ENCODE measurements around the gene EHMT1. TPM values are rescaled to one million over a fixed set of nuclear protein-coding genes. Genes with fewer than 3 reads are reported as not detected.

EHMT1 gene
- total and polyA plus RNA-seq, 2 of the 8 experiments (the other 6 are each of a cell fraction or from before 2014, with no cell fraction given), result 95.7 to 163 TPM

DNA sequence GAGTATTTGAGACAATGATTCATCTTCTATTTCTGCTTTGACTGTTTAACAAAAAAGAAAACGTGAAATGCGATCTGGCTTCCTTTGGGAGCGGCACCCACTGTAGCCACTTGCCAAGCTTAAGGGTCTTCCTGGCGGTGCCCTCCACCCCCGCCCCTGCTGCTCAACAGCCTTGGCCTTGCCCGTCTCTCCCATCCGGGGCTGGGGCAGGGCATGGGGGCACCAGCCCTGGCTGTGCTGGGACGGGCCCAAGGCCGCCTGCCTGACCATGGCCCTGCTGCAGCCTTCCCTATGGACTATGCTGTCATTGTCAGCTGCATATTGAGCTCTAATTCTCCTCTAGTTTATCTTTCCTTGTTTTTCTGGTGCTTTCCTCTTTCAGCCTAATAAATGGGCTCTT, 143.0 kb downstream of the EHMT1 start:
- Histone ChIP-seq H2BK120ac (replicated peaks; ENCODE audit: low read depth, low read length) (no peak overlapping the region), H3K14ac (ENCODE audit: insufficient read length) (no peak overlapping the region), H2BK12ac (ENCODE audit: low read depth, low read length) (no peak overlapping the region), H3K4ac (replicated peaks; ENCODE audit: insufficient read length, low read depth, low read length) (no peak overlapping the region), H3K79me1 (ENCODE audit: low read depth, low read length) (peaks cover 6% of the 10 kb centered on the region), H4K5ac (ENCODE audit: insufficient read length, low read depth, low read length) (no peak overlapping the region), H2BK20ac (ENCODE audit: low read length) (no peak overlapping the region), H3K23me2 (ENCODE audit: low read depth, low read length) (no peaks in the 10 kb centered on the region), H3K23ac (ENCODE audit: insufficient read length) (no peak overlapping the region), H4K91ac (replicated peaks; ENCODE audit: insufficient read length, low read length) (no peak overlapping the region), H3K18ac (ENCODE audit: extremely low read depth, low read length) (no peak overlapping the region), H3K56ac (replicated peaks; ENCODE audit: insufficient read length, low read depth, low read length) (no peak overlapping the region), H2BK15ac (ENCODE audit: low read length) (no peak overlapping the region), H3K4me1 (replicated peaks in 1 of 4; ENCODE audit: control insufficient read depth in 3 of 4, insufficient read depth in 4 of 4, low read length in 3 of 4) (no peaks in the 10 kb centered on the region; a peak in 1 of 7 replicates), H3K4me3 (ENCODE audit: extremely low read depth in 1 of 4, insufficient read depth in 2 of 4, low read depth in 3 of 4, low read length in 4 of 4) (no peak overlapping the region), H2AFZ (ENCODE audit: low read length) (no peak overlapping the region), H3K4me2 (ENCODE audit: insufficient read depth in 1 of 2, low read depth in 2 of 2, low read length in 2 of 2) (no peak overlapping the region), H2AK5ac (ENCODE audit: low read depth, low read length) (no peak overlapping the region), H4K8ac (ENCODE audit: extremely low read depth, insufficient read depth, low read length) (no peak overlapping the region), H3K9me3 (ENCODE audit: insufficient read depth in 2 of 2, low read depth in 1 of 2, low read length in 1 of 2) (no peaks in the 10 kb centered on the region), H4K20me1 (replicated peaks in 1 of 2; ENCODE audit: control insufficient read depth in 1 of 2, insufficient read depth in 2 of 2, low read length in 2 of 2) (peaks cover 4 to 10% of the 10 kb centered on the region in 2 experiments), H3K79me2 (ENCODE audit: control insufficient read depth in 1 of 2, insufficient read depth in 2 of 2, low read length in 2 of 2) (peaks cover 0 to 22% of the 10 kb centered on the region in 2 experiments; a peak in 1 of 4 replicates), H3K27me3 (replicated peaks in 1 of 4; ENCODE audit: control insufficient read depth in 3 of 4, extremely low read depth in 1 of 4, insufficient read depth in 3 of 4, low read length in 3 of 4) (no peaks in the 10 kb centered on the region), H2BK5ac (ENCODE audit: low read depth, low read length) (no peak overlapping the region), H3K36me3 (ENCODE audit: control insufficient read depth in 2 of 4, insufficient read depth in 4 of 4, low read length in 3 of 4) (peaks cover 17 to 48% (median 31%) of the 10 kb centered on the region in 4 experiments), H3K9ac (replicated peaks in 1 of 4; ENCODE audit: extremely low read depth in 1 of 4, low read depth in 3 of 4, low read length in 3 of 4) (no peak overlapping the region), H3K27ac (ENCODE audit: low read depth, low read length) (no peak overlapping the region)
- POLR2A ChIA-PET (ENCODE audit: partially characterized antibody), result interaction anchor here (0.7 kb wide), 1 partner anchor 71 kb away, joined by 3 read pairs; no protein-coding TSS in a partner anchor
- CTCF ChIA-PET (ENCODE audit: partially characterized antibody), result interaction anchor here (0.7 to 2.6 kb wide), 5 partner anchors 10 to 343 kb away, joined by 3 to 6 read pairs (median 3); no protein-coding TSS in a partner anchor
- FAIRE-seq, result no peak
- no peak for DNase-seq (ENCODE audit: low read depth in 1 of 2, low spot score in 2 of 2)
- WGBS, 2 experiments (ENCODE audit: extremely low coverage in 1 of 2, insufficient coverage in 1 of 2, insufficient read length in 1 of 2, insufficient replicate concordance in 2 of 2, low coverage in 1 of 2, low lambda C conversion rate in 2 of 2, missing lambda C conversion rate in 1 of 2), result 91% methylated on average over 9 of the region's 9 CpGs; no CpG with 5 or more reads in 1 of the 2 experiments
- TF ChIP-seq MAFK (IDR thresholded peaks at IDR 0.05; ENCODE audit: low read depth, low read length), result no peak
- no peak for TF ChIP-seq GABPA (IDR thresholded peaks at IDR 0.05; ENCODE audit: borderline replicate concordance, insufficient read depth, low read length)
- TF ChIP-seq POU5F1 (IDR thresholded peaks at IDR 0.05; ENCODE audit: low read depth, low read length), result no peak
- no peak for TF ChIP-seq ASH2L (IDR thresholded peaks at IDR 0.05; ENCODE audit: low read length)
- no peak for TF ChIP-seq NANOG (IDR thresholded peaks at IDR 0.05; ENCODE audit: insufficient read depth, low read depth, low read length, poor library complexity, severe bottlenecking)
- TF ChIP-seq USF2 (IDR thresholded peaks at IDR 0.05; ENCODE audit: low read length), result no peak
- no peak for TF ChIP-seq NRF1 (IDR thresholded peaks at IDR 0.05; ENCODE audit: low read depth, low read length)
- no peak for TF ChIP-seq KDM5A (IDR thresholded peaks at IDR 0.05; ENCODE audit: low read length)
- TF ChIP-seq RAD21 (IDR thresholded peaks at IDR 0.05 in 1 of 2, conservative IDR thresholded peaks at IDR 0.05 in 1 of 2; ENCODE audit: low read depth in 2 of 2, low read length in 2 of 2), result no peak
- no peak for TF ChIP-seq GTF2F1 (IDR thresholded peaks at IDR 0.05; ENCODE audit: borderline replicate concordance, low read depth, low read length)
- TF ChIP-seq KDM1A (IDR thresholded peaks at IDR 0.05; ENCODE audit: borderline replicate concordance, low read length), result no peak
- TF ChIP-seq CBX5 (IDR thresholded peaks at IDR 0.05; ENCODE audit: low read depth, low read length), result no peak
- TF ChIP-seq SIRT6 (IDR thresholded peaks at IDR 0.05; ENCODE audit: low read length), result no peak

All from H1 (cell line).